Ovary (tissue), 9 donors: ENCODE results near the gene PMEPA1. TPM values are rescaled to one million over a fixed set of nuclear protein-coding genes. Genes with fewer than 3 reads are reported as not detected.

Source experiments
- DNase-seq, 5 donors: peaks; one replicate each; pipeline ENCODE4 v3.0.0-alpha.2; 2019 to 2020
- H3K27ac ChIP-seq, 2 donors: fragments of 200-600 bp; one replicate each; pipeline versions ENCODE4 v1.5.1 to v1.8.0; 2019 to 2022
- H3K27me3 ChIP-seq: fragments of 200-600 bp; one replicate; pipeline ENCODE4 v1.8.0; 2022
- H3K36me3 ChIP-seq: fragments of 200-600 bp; sonication (generic); one replicate; pipeline ENCODE4 v1.5.1; 2019
- H3K4me1 ChIP-seq: one replicate; pipeline ENCODE4 v1.8.1; 2013; ENCODE audit warnings: mild to moderate bottlenecking, moderate library complexity; ENCODE audit not compliant: insufficient read depth
- H3K4me3 ChIP-seq: fragments of 200-600 bp; sonication (generic); one replicate; pipeline ENCODE4 v1.5.1; 2017
- H3K9me3 ChIP-seq, 2 donors: fragments of 200-600 bp in 1 of 2; sonication (generic) in 1 of 2; one replicate each; pipeline versions ENCODE4 v1.5.1 to v1.8.1; 2013 to 2019; ENCODE audit warnings: mild to moderate bottlenecking in 1 of 2, moderate library complexity in 1 of 2
- EP300 ChIP-seq: sonication (generic); formaldehyde crosslinking; IDR thresholded peaks from one replicate; pipeline ENCODE4 v1.6.1; 2017; ENCODE audit warnings: antibody characterized with exemption
- POLR2A ChIP-seq: fragments of 450-650 bp; IDR thresholded peaks from one replicate; pipeline ENCODE4 v1.6.1; 2017; ENCODE audit warnings: antibody characterized with exemption, mild to moderate bottlenecking, moderate library complexity
- WGBS, 3 donors: extraction: QIAGEN DNeasy Blood & Tissue Kit in 1 of 3; methylation state at CpG; one replicate each; pipeline versions ENCODE4 v1.1.5 to v1.1.7; 2013 to 2017; 5-methylcytosine and 5-hydroxymethylcytosine counted together
- intact Hi-C, 4 donors: fragments of 100-400 bp; cut with DNase I; formaldehyde crosslinking; loops; one replicate each; pipeline versions ENCODE4 v1.11.0 to v1.15.1; 2022 to 2023
- polyA plus RNA-seq, 2 donors: library from polyadenylated mRNA; stranded (reverse); fragments of 200-250 nt in 1 of 2; fragments of 350-450 nt in 1 of 2; fragmentation: Illumina TruSeq in 1 of 2; extraction: RNeasy Lipid Tissue Mini Kit (QIAGEN cat#74804) in 1 of 2; gene quantifications; one replicate each; pipeline ENCODE4 v1.2.3, GENCODE V29; 2013 to 2014
- total RNA-seq, 7 donors: library from RNA; depleted of rRNA in 2 of 7; stranded (reverse); fragments of >200 nt in 2 of 7; fragmentation: NEBNext Ultra II Directional in 3 of 7; extraction: Animal tissue kit (Norgen Biotek cat#: 25700) in 3 of 7; gene quantifications; one replicate each; pipeline versions ENCODE4 v1.1.0 to v1.2.4, GENCODE V29; 2016 to 2023
- TF ChIP-seq, protein P1 (sequence below), 3 donors: fragments of 450-650 bp in 2 of 3; fragments of 200-600 bp in 1 of 3; IDR thresholded peaks; one replicate each; pipeline versions ENCODE4 v1.5.1 to v1.8.0; 2016 to 2022; ENCODE audit warnings: antibody characterized with exemption in 3 of 3, mild to moderate bottlenecking in 1 of 3
- donor health status: DM: no; HTN: no; CAD: no; lungs with moderate emphysema.
- donor health status: DM: no; HTN: no; CAD: no.
- donor health status: Bipolar disorder and iron deficiency.
- donor health status: DM: yes; HTN: yes; CAD: no.
- donor health status: DM: no; HTN: no; CAD: no.
- donor health status: DM: yes; HTN: yes; CAD: no.

PMEPA1 gene
- total and polyA plus RNA-seq, 9 donors = 2.7 to 73.4 (median 17.6) TPM

DNA sequence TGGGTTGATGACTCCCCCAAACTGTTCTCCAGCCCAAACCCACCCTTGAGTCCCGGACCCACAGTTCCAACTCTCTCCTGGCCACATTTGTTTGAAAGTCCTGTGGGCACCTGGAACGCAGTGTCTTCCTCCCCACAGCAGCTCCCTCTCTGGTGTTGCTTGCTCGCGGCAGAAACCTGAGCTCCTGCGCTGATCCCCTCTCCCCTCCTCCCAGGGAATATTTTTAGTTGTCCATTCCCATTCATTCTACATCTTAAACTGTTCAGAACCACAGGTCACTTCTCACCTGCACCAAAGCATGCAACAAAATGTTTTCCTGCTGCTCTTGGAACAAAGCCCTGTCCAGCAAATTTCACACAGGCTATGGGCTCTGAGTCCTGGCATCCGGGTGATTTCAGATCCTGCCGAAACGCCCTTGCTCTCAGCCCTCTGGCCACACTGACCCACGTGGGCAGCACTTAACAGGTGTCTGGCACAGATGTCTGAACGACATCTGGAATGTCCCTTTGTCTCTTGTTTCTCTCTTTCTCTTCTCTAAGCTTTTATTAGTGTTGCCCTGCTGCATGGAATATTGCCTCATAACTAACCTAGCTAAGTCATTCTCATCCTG is 27.0 kb upstream of the PMEPA1 start:
- no peak overlapping the region for H3K27ac ChIP-seq
- no peaks in the 10 kb centered on the region for H3K27me3 ChIP-seq
- TF ChIP-seq POLR2A (no peak), EP300 (no peak)
- TF ChIP-seq, protein P1, sequence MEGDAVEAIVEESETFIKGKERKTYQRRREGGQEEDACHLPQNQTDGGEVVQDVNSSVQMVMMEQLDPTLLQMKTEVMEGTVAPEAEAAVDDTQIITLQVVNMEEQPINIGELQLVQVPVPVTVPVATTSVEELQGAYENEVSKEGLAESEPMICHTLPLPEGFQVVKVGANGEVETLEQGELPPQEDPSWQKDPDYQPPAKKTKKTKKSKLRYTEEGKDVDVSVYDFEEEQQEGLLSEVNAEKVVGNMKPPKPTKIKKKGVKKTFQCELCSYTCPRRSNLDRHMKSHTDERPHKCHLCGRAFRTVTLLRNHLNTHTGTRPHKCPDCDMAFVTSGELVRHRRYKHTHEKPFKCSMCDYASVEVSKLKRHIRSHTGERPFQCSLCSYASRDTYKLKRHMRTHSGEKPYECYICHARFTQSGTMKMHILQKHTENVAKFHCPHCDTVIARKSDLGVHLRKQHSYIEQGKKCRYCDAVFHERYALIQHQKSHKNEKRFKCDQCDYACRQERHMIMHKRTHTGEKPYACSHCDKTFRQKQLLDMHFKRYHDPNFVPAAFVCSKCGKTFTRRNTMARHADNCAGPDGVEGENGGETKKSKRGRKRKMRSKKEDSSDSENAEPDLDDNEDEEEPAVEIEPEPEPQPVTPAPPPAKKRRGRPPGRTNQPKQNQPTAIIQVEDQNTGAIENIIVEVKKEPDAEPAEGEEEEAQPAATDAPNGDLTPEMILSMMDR (IDR thresholded peaks at IDR 0.05) = no peak
- 32 to 57% (median 44%) methylated on average over 10 of the region's 10 CpGs for WGBS, 3 donors
- H3K4me1 ChIP-seq = no peaks in the 10 kb centered on the region
- no peak overlapping the region for H3K4me3 ChIP-seq
- intact Hi-C loops = no loop called here
- no peaks in the 10 kb centered on the region for H3K9me3 ChIP-seq
- DNase-seq = no peak
- H3K36me3 ChIP-seq = no peaks in the 10 kb centered on the region

DNA sequence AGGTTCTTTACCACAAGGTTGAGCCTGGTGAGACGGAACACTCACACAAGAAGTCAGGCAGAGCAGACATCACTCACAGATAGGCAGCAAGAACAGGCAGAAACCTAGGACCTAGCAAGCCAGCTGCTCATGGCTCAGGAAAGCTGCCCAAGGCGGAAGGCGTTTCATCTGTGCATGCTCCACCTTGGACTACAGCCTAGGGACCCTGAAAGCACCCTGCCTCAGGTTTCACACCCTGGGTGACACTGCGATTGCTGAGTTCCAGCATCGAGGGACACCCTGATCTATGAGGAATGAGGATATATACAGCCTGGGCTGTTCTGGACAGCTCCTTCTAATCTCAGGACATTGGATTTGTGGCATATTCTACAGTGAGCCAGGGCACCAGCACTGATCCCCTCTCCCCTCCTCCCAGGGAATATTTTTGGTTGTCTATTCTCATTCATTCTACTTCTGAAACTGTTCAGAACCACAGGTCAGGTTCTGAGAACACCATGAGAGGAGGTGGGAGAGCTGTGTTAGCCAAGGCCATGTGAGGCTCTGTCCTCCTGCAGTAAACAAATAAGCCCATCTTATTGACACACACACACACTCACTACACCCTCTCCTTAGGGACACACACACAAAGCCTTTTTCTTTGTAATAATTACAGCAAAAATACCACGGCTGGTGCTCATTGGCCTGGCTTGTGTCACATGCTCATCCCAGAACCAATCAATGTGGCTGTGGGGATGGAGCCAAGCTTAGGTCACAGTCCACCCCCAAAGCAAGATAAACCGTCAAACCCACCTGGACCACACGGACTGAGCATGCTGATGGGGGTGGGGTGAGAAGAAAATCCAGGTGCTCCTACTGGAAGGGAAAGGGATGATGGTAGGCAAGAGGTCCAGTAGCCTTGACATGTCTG is 26.3 kb upstream of the PMEPA1 start:
- intact Hi-C loops = no loop called here
- H3K27ac ChIP-seq = no peak overlapping the region
- WGBS, 3 donors = 71 to 82% (median 78%) methylated on average over 8 of the region's 8 CpGs
- no peaks in the 10 kb centered on the region for H3K27me3 ChIP-seq
- H3K4me3 ChIP-seq = no peak overlapping the region
- no peaks in the 10 kb centered on the region for H3K4me1 ChIP-seq
- TF ChIP-seq, protein P1 (IDR thresholded peaks at IDR 0.05) = no peak
- TF ChIP-seq POLR2A = no peak
- TF ChIP-seq EP300 = no peak
- no peaks in the 10 kb centered on the region for H3K36me3 ChIP-seq
- H3K9me3 ChIP-seq = no peaks in the 10 kb centered on the region
- DNase-seq = no peak

DNA sequence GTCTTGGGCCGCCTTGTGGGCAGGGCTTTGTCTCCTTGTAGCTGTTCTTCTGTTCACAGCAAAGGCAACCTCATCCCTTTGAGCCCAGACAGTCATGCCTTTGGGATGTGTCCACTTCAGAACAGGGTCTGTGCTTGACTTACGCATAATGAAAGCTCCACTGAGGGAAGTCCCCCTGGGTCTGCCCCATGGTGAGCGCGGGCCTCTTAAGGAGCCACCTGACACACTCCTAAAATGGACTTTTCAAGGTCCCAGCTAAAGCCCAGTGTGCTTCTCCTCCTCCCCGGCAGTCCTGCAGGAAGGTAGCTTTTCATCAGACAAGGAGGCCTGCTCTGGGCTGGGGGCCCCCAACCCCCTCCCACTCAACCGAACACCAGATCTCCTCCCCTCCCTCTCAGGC is 24.9 kb upstream of the PMEPA1 start:
- H3K4me3 ChIP-seq = no peak overlapping the region
- 89 to 91% (median 91%) methylated on average over 6 of the region's 6 CpGs for WGBS, 3 donors

DNA sequence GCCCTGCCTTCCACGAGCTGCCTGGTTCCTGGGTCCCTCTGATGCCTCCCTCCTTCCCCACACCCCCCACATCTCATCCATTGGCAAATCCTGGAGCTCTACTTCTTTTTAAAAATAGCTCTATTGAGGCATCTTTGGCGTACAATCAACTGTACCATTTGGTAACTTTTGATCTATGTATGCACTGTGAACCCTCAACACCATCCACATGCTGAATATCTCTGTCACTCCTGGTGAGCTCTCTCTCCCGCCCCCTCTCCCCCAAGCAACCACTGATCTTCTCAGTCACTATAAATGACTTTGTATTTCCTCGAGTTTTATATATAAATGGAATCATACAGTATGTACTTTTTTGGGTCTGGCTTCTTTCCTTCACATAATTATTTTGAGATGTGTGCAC is 22.4 kb upstream of the PMEPA1 start:
- intact Hi-C loops = no loop called here
- no peak for DNase-seq
- Histone ChIP-seq H3K27ac (no peak overlapping the region), H3K27me3 (no peaks in the 10 kb centered on the region), H3K4me3 (no peak overlapping the region), H3K36me3 (no peaks in the 10 kb centered on the region), H3K4me1 (no peaks in the 10 kb centered on the region), H3K9me3 (no peaks in the 10 kb centered on the region)
- 53 to 67% (median 66%) methylated on average over 4 of the region's 4 CpGs for WGBS, 3 donors
- no peak for TF ChIP-seq EP300
- TF ChIP-seq, protein P1 (IDR thresholded peaks at IDR 0.05) = no peak
- TF ChIP-seq POLR2A = no peak

More for the DNA sequence above, 24.9 kb upstream of the PMEPA1 start:
- Histone ChIP-seq H3K4me1 (no peaks in the 10 kb centered on the region), H3K36me3 (no peaks in the 10 kb centered on the region), H3K9me3 (no peaks in the 10 kb centered on the region), H3K27ac (no peak overlapping the region), H3K27me3 (no peaks in the 10 kb centered on the region)
- no peak for DNase-seq
- TF ChIP-seq, protein P1 (IDR thresholded peaks at IDR 0.05) = no peak
- TF ChIP-seq EP300 (no peak), POLR2A (no peak)
- intact Hi-C loops = no loop called here
